Measurements from ENCODE around the gene CMA1. TPM values are rescaled to one million over a fixed set of nuclear protein-coding genes. Genes with fewer than 3 reads are reported as not detected.

The CMA1 gene
- total RNA-seq, 1 experiment from 2014 or later, result not detected

Other genes starting within 250 kb of the CMA1 start
- gene TGM1, start 245.1 kb downstream of the CMA1 start, total RNA-seq (2021), result 1.5 and 3.5 TPM in 2 replicates
- 22.2 and 23.8 TPM in 2 replicates for gene RABGGTA, start 236.7 kb downstream of the CMA1 start, total RNA-seq (2021)
- 13.3 and 14.5 TPM in 2 replicates for gene DHRS1, start 208.5 kb downstream of the CMA1 start, total RNA-seq (2021)
- gene NOP9, start 208.4 kb downstream of the CMA1 start, total RNA-seq (2021), result 34.0 and 37.1 TPM in 2 replicates
- gene CIDEB, start 200.3 kb downstream of the CMA1 start, total RNA-seq (2021), result 0.42 TPM in 1 of 2 replicates, not detected in the other
- 7.6 and 9.0 TPM in 2 replicates for gene LTB4R2, start 198.1 kb downstream of the CMA1 start, total RNA-seq (2021)
- gene LTB4R, start 196.8 kb downstream of the CMA1 start, total RNA-seq (2021), result 6.6 and 8.9 TPM in 2 replicates
- gene ADCY4, start 173.2 kb downstream of the CMA1 start, total RNA-seq (2021), result 0.84 and 1.5 TPM in 2 replicates
- not detected in 2 replicates for gene RIPK3, start 168.3 kb downstream of the CMA1 start, total RNA-seq (2021)
- 38.1 and 69.0 TPM in 2 replicates for gene NFATC4, start 140.1 kb downstream of the CMA1 start, total RNA-seq (2021)
- gene NYNRIN, start 109.3 kb downstream of the CMA1 start, total RNA-seq (2021), result 8.6 and 17.3 TPM in 2 replicates
- gene CBLN3, start 78.6 kb downstream of the CMA1 start, total RNA-seq (2021), result 0.80 and 1.4 TPM in 2 replicates
- gene KHNYN, start 78.3 kb downstream of the CMA1 start, total RNA-seq (2021), result 32.7 and 40.3 TPM in 2 replicates
- 49.1 and 52.1 TPM in 2 replicates for gene SDR39U1, start 65.5 kb downstream of the CMA1 start, total RNA-seq (2021)
- gene CTSG, start 68.0 kb upstream of the CMA1 start, total RNA-seq (2021), result not detected in 2 replicates
- gene GZMH, start 101.4 kb upstream of the CMA1 start, total RNA-seq (2021), result not detected in 2 replicates
- not detected in 2 replicates for gene GZMB, start 125.9 kb upstream of the CMA1 start, total RNA-seq (2021)